Liver (tissue), 9 donors: ENCODE measurements around the gene SEMA5A. TPM values are rescaled to one million over a fixed set of nuclear protein-coding genes. Genes with fewer than 3 reads are reported as not detected.

Experiments
- DNase-seq: peaks from one replicate; pipeline ENCODE4 v3.0.0-alpha.2; 2017; ENCODE audit warnings: low spot score
- H3K27ac ChIP-seq, 2 donors: one replicate each; pipeline ENCODE4 v1.7.0; 2013; ENCODE audit warnings: inconsistent platforms in 2 of 2, low read length in 2 of 2, control low read depth in 1 of 2, low read depth in 1 of 2, mild to moderate bottlenecking in 1 of 2
- H3K27me3 ChIP-seq, 4 donors: one replicate each; pipeline versions ENCODE4 v1.6.1 to v1.7.0; 2013; ENCODE audit warnings: low read length in 3 of 4, inconsistent platforms in 1 of 4, mild to moderate bottlenecking in 1 of 4, moderate library complexity in 1 of 4; ENCODE audit not compliant: control insufficient read depth in 4 of 4, insufficient read depth in 4 of 4
- H3K36me3 ChIP-seq, 4 donors: one replicate each; pipeline versions ENCODE4 v1.6.1 to v1.7.0; 2013; ENCODE audit warnings: low read length in 3 of 4, mild to moderate bottlenecking in 3 of 4, low read depth in 1 of 4, moderate library complexity in 1 of 4; ENCODE audit not compliant: control insufficient read depth in 4 of 4, insufficient read depth in 3 of 4
- H3K4me1 ChIP-seq, 4 donors: one replicate each; pipeline versions ENCODE4 v1.6.1 to v1.7.0; 2013; ENCODE audit warnings: low read length in 3 of 4, mild to moderate bottlenecking in 3 of 4, moderate library complexity in 1 of 4; ENCODE audit not compliant: control insufficient read depth in 4 of 4, insufficient read depth in 4 of 4
- H3K4me3 ChIP-seq, 3 donors: one replicate each; pipeline versions ENCODE4 v1.6.1 to v1.7.0; 2013; ENCODE audit warnings: low read length in 3 of 3, control low read depth in 1 of 3, low read depth in 1 of 3, mild to moderate bottlenecking in 1 of 3
- H3K9ac ChIP-seq, 2 donors: one replicate each; pipeline ENCODE4 v1.7.0; 2013; ENCODE audit warnings: low read length in 2 of 2, mild to moderate bottlenecking in 2 of 2, moderate library complexity in 2 of 2, control low read depth in 1 of 2, low read depth in 1 of 2
- H3K9me3 ChIP-seq, 4 donors: one replicate each; pipeline versions ENCODE4 v1.6.1 to v1.7.0; 2013; ENCODE audit warnings: low read length in 3 of 4; ENCODE audit not compliant: control insufficient read depth in 4 of 4
- ATF3 ChIP-seq: IDR thresholded peaks from 2 replicates; pipeline ENCODE4 v1.6.1; 2016; ENCODE audit warnings: antibody characterized with exemption
- CTCF ChIP-seq: fragments of 150-350 bp; IDR thresholded peaks from 2 replicates; pipeline ENCODE4 v1.5.1; 2017; ENCODE audit warnings: improper control_type of control experiment, low read depth, low read length; ENCODE audit not compliant: missing input control
- FOXA1 ChIP-seq: IDR thresholded peaks from 2 replicates; pipeline ENCODE4 v1.6.1; 2016; ENCODE audit warnings: antibody characterized with exemption
- FOXA2 ChIP-seq: IDR thresholded peaks from 2 replicates; pipeline ENCODE4 v1.6.1; 2016; ENCODE audit warnings: antibody characterized with exemption
- GABPA ChIP-seq, 2 donors: IDR thresholded peaks in 1 of 2; conservative IDR thresholded peaks in 1 of 2; 2 replicates each; pipeline ENCODE4 v1.6.1; 2016; ENCODE audit warnings: antibody characterized with exemption in 2 of 2, mild to moderate bottlenecking in 1 of 2, moderate library complexity in 1 of 2
- HNF4A ChIP-seq, 2 donors: conservative IDR thresholded peaks; 2 replicates each; pipeline ENCODE4 v1.6.1; 2016; ENCODE audit warnings: antibody characterized with exemption in 2 of 2, mild to moderate bottlenecking in 2 of 2
- HNF4G ChIP-seq: IDR thresholded peaks from 2 replicates; pipeline ENCODE4 v1.6.1; 2016; ENCODE audit warnings: antibody characterized with exemption
- MAX ChIP-seq: IDR thresholded peaks from 2 replicates; pipeline ENCODE4 v1.6.1; 2016; ENCODE audit warnings: antibody characterized with exemption
- RAD21 ChIP-seq, 2 donors: IDR thresholded peaks; 2 replicates each; pipeline ENCODE4 v1.6.1; 2016; ENCODE audit warnings: antibody characterized with exemption in 2 of 2, mild to moderate bottlenecking in 2 of 2
- REST ChIP-seq: IDR thresholded peaks from 2 replicates; pipeline ENCODE4 v1.6.1; 2016; ENCODE audit warnings: antibody characterized with exemption, mild to moderate bottlenecking
- RXRA ChIP-seq, 2 donors: IDR thresholded peaks; 2 replicates each; pipeline ENCODE4 v1.6.1; 2017 to 2018; ENCODE audit warnings: antibody characterized with exemption in 2 of 2, mild to moderate bottlenecking in 1 of 2
- TAF1 ChIP-seq: conservative IDR thresholded peaks from 2 replicates; pipeline ENCODE4 v1.6.1; 2016; ENCODE audit warnings: antibody characterized with exemption, mild to moderate bottlenecking
- YY1 ChIP-seq: IDR thresholded peaks from 2 replicates; pipeline ENCODE4 v1.6.1; 2016; ENCODE audit warnings: antibody characterized with exemption, mild to moderate bottlenecking
- WGBS: extraction: QIAGEN DNeasy Blood & Tissue Kit; methylation state at CpG from one replicate; pipeline ENCODE4 v1.1.7; 2013; 5-methylcytosine and 5-hydroxymethylcytosine counted together
- polyA plus RNA-seq, 2 donors: library from polyadenylated mRNA; stranded (reverse) in 1 of 2; unstranded in 1 of 2; fragments of 200-250 nt in 1 of 2; fragments of >200 nt in 1 of 2; fragmentation: Nextera tagmentation in 1 of 2; extraction: Ambion mirVana in 1 of 2; gene quantifications; one replicate each; pipeline versions ENCODE4 v1.2.1 to v1.2.3, GENCODE V29; 2013 to 2015
- total RNA-seq, 2 donors: library from RNA; depleted of rRNA; stranded (reverse); fragments of >200 nt; gene quantifications; one replicate each; pipeline ENCODE4 v1.2.3, GENCODE V29; 2014
- donor health status: healthy.
- donor health status: healthy.
- donor health status: healthy.
- donor health status: healthy.
- donor health status: healthy.

Gene SEMA5A
- total and polyA plus RNA-seq, 4 donors = 1.1 to 5.8 (median 3.2) TPM

GRCh38 chr5:9358961-9359685 lies 186.8 kb downstream of the SEMA5A start:
- no peak overlapping the region for H3K4me3 ChIP-seq
- H3K9ac ChIP-seq = no peak overlapping the region
- H3K36me3 ChIP-seq = no peaks in the 10 kb centered on the region
- H3K27me3 ChIP-seq = no peaks in the 10 kb centered on the region
- no peak overlapping the region for H3K27ac ChIP-seq
- H3K4me1 ChIP-seq = peaks cover 0 to 9% (median 0%) of the 10 kb centered on the region in 4 donors
- DNase-seq = no peak
- no peaks in the 10 kb centered on the region for H3K9me3 ChIP-seq
- TF ChIP-seq FOXA1 (no peak), CTCF (no peak), TAF1 (no peak), RXRA (IDR thresholded peaks at IDR 0.05) (no peak), YY1 (no peak), RAD21 (IDR thresholded peaks at IDR 0.05) (no peak), FOXA2 (no peak), ATF3 (no peak), HNF4A (conservative IDR thresholded peaks at IDR 0.05) (no peak), GABPA (IDR thresholded peaks at IDR 0.05 in 1 of 2, conservative IDR thresholded peaks at IDR 0.05 in 1 of 2) (no peak), HNF4G (no peak), MAX (no peak), REST (no peak)
- 89% methylated on average over 2 of the region's 2 CpGs for WGBS

- no peak for DNase-seq
- H3K9ac ChIP-seq = no peak overlapping the region
- no peak overlapping the region for H3K4me3 ChIP-seq
- WGBS = 76% methylated on average over 5 of the region's 5 CpGs
- no peaks in the 10 kb centered on the region for H3K36me3 ChIP-seq
- H3K4me1 ChIP-seq = peaks cover 0 to 9% (median under 1%) of the 10 kb centered on the region in 4 donors
- no peaks in the 10 kb centered on the region for H3K9me3 ChIP-seq
- no peak overlapping the region for H3K27ac ChIP-seq
- no peaks in the 10 kb centered on the region for H3K27me3 ChIP-seq
- no peak for TF ChIP-seq REST
These were observed 189.5 kb downstream of the SEMA5A start for GRCh38 chr5:9356351-9356825.
